GM19035 (cell line): Measurements from ENCODE around the gene ACTN3.
"Not testable (repeated sequence)": the region's sequence is repeated elsewhere in the genome, so short reads cannot be mapped to it uniquely, and the experiment has no call there.

Experiments
- ATAC-seq: cut with Tn5 transposase; IDR thresholded peaks from one replicate; pipeline ENCODE4 v1.9.1; 2021; ENCODE audit not compliant: unreplicated experiment

ACTN3 gene

GRCh38 chr11:66593303-66593635, 46.6 kb downstream of the ACTN3 start:
- no peak for ATAC-seq

- no peak for ATAC-seq
Measured at GRCh38 chr11:66593650-66594049, 46.9 kb downstream of the ACTN3 start.

- ATAC-seq = no peak
Measured at GRCh38 chr11:66595245-66595904, 48.7 kb downstream of the ACTN3 start.

- no peak for ATAC-seq
Measured at GRCh38 chr11:66598993-66599392, 52.3 kb downstream of the ACTN3 start.

GRCh38 chr11:66600219-66600618, 53.5 kb downstream of the ACTN3 start:
- no peak for ATAC-seq

- ATAC-seq = no peak
Measured at GRCh38 chr11:66600631-66601233, 54.0 kb downstream of the ACTN3 start.

GRCh38 chr11:66603072-66603471, 56.4 kb downstream of the ACTN3 start:
- ATAC-seq = no peak

- no peak for ATAC-seq
Measured at GRCh38 chr11:66604155-66604554, 57.5 kb downstream of the ACTN3 start.

- not testable (repeated sequence) for ATAC-seq
Measured at GRCh38 chr11:66606608-66607007, 59.9 kb downstream of the ACTN3 start.

GRCh38 chr11:66607126-66607834, 60.6 kb downstream of the ACTN3 start:
- no peak for ATAC-seq

- ATAC-seq = no peak
Measured at GRCh38 chr11:66609721-66610617, 63.3 kb downstream of the ACTN3 start.

GRCh38 chr11:66612458-66612857, 65.8 kb downstream of the ACTN3 start:
- ATAC-seq = no peak
